Measurements from ENCODE around the gene CD83.

GRCh38 chr6:14120546-14120945, 3.0 kb downstream of the CD83 start:
- TF ChIP-seq POLR2A (IDR thresholded peaks at IDR 0.05) (no peak), CTCF (IDR thresholded peaks at IDR 0.05) (no peak)
